NCI-H345 treated with DMSO at 0.1 percent for 48 hours (cell line): Measurements from ENCODE around the gene ATRNL1.

Experiments
- DNase-seq: peaks from one replicate; lab custom pipeline; 2025; ENCODE audit not compliant: unreplicated experiment; lab: John Stamatoyannopoulos, UW

ATRNL1 gene

GRCh38 chr10:115882021-115882420 lies 788.9 kb downstream of the ATRNL1 start:
- peak; percentile 58 for DNase-seq

DNA sequence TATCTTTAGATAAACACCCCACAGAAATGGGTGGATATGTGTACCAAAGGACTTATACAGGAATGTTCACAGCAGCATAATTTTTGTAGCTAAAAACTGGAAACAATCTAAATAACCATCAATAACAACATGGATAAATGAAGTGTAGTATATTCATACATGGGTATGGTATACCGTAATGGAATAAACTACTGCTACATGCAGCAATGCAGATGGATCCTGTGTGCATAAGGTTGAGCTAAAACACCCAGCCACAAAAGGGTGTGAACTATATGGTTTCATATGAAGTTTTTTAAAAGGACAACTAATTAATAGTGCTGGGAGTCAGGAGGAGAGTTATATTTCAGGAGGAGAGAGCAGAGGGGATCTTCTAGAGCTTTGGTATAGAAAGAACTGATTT lies 790.2 kb downstream of the ATRNL1 start:
- no peak for DNase-seq

DNA sequence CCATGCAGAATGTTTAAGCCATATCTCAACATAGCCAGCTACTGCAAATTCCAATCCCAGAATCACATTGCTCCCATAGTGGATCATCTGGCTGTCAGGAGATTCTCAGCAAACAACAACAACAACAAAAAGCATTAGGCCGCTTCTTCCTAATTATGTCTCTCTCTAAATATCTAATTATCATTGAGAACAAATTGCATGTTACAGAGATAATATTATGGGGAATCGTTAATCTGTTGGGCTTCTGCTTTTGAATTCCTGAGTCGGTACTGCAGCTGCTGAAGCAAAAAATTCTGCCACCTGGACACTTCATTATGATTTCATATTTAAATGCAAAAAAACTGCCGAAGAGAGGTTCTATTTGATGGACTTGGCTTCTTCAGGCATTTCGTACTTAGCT lies 791.2 kb downstream of the ATRNL1 start:
- no peak for DNase-seq

GRCh38 chr10:115895166-115895565 lies 802.0 kb downstream of the ATRNL1 start:
- no peak for DNase-seq

DNA sequence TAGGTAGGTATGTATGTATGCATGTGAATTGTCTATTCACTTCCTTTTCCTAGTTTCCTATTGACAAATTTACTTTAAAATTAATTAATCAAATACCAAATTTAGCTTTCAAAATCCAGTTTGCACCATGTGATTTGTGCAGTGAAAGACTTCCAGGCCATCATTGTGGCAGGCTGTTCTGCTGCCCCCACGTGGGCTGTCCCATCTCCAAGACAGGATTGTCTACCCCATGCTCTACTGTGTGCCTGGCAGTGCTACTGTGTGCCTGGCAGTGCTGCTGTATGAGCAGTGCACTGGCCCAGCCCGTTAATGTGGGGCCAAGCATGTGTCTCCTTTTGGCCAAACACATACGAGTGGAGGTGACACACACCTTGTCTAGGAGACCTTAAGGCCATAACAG lies 805.1 kb downstream of the ATRNL1 start:
- DNase-seq: no peak

GRCh38 chr10:115902596-115902995 lies 809.4 kb downstream of the ATRNL1 start:
- no peak for DNase-seq

GRCh38 chr10:115903207-115903606 lies 810.0 kb downstream of the ATRNL1 start:
- DNase-seq: no peak

DNA sequence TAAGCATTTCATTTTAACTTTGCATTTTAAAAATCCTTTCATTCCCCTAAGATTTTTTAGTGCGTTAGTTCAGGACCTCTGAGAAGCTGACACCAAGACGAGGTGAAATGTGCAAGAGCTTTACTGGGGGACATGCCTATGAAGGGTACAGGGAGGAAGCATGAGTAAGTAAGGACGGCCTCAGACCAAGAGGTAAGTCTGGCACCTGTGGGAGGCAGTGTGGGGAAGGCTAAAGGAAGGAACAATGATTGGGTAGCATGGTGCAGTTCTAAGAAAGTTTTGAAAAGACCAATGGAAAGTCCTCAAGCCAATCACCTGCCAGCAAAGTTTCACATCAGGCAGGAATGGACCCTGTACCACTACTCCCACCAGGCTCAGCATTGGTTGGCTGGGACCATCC lies 810.7 kb downstream of the ATRNL1 start:
- no peak for DNase-seq

DNA sequence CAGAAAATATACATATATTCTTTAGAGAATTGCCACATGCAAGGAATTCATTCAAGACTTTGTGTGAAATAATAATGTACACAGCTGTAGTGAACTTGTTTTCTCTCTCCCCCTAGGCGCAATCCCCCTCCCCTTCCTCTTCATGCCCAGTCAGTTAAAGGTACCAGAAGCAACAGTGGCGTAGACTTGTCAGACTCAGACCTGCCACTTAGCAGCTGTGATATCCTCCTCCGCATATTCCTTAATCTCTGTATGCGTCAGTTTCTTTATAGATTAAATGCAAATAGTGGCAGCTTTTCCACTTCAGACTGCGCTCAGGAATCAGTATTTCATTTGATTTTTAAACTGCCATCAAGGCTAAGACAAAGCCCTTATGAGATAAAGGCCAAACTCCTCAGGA lies 815.9 kb downstream of the ATRNL1 start:
- no peak for DNase-seq

DNA sequence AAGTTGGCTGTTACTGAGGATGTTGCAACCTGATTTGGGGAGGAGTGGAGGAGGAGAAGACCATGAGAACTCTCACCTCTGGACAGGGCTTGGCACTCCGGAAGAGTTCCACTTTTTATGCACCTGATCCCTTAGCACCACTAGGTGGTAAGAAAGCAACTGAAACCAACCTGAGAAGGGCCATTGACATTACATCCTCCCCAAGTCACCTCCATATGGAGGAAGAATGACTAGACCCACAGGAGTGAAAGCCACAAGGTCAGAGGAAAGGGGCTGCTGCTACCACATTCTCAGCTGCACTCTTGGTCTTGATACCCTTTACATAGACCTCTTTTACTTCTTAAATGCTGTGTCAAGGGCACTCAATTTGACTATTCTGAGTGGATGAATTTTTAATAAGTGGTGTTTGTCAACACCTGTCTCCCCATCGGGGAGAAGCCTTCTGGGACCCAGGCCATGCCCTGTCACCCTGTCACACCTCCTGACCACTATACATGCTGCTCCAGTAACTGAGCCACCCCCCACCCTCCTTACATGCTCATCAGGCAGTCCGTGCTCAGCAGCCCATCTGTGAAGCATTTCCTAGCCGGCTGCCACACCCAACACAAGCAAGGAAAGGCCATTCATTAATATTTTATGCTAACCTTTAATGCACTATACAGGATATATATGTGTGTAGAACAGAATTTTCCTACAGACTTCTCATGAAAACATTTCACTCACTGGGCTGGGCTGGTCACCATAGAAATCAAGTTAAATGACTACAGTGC lies 817.0 kb downstream of the ATRNL1 start:
- no peak for DNase-seq

DNA sequence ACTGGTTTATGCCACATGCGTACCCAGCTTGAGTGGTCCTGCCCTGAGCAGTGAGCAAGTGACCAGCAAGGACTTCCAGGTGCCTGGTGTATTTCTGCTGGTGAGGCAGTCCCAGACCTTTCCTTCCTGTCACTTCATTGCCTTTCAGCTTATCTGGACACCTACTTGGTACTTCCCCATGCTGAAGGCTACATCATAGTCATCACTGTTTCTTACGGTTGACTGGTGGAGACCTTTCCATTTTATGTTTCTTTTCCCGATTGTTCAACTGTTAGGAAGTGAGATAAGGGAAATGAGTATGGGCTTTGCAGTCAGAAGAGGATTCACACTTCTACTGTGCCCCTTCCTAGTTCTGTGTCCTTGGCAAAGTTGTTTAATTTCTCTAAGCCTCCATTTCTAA lies 821.3 kb downstream of the ATRNL1 start:
- no peak for DNase-seq

DNA sequence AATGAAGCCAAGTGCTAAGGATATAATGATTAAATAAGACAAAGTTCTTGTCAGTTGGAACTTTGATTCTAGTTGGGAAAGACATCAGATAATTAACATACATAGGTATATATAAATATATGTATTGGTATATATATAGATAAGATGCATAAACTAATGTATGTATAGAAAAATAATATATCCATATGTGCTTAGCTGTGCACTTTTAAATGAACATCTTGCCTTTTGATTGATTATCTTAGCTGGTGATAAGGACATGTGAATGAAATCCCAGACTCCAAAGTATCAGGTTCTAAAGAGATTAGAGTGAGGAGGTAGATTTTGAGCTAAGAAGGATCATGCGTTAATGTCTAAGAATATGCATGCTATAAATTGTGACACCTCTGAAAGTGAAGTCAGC lies 822.3 kb downstream of the ATRNL1 start:
- no peak for DNase-seq

DNA sequence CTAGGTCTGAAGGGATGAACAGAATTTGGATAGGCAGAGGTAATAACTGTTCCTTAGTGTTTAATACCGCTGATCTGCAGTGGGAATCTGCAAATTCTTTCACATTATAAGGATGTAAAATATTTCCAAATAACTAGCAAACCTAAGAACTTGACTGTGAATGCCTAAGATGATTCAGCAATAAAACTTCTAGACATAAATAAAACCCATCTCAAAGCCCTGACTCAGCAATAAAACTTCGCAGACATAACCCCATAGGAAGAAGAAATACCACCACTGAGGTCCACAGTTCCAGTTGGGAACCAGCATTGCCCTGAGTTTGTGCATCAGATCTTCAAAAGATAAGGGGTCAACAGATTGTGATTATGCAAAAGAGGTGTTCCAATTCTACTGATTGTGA lies 825.6 kb downstream of the ATRNL1 start:
- DNase-seq: no peak

- no peak for DNase-seq
These were observed 828.6 kb downstream of the ATRNL1 start for GRCh38 chr10:115921795-115922194.

- DNase-seq: no peak
These were observed 838.1 kb downstream of the ATRNL1 start for GRCh38 chr10:115931309-115931708.

- DNase-seq: no peak
These were observed 838.9 kb downstream of the ATRNL1 start for GRCh38 chr10:115932099-115932498.

- no peak for DNase-seq
These were observed 839.9 kb downstream of the ATRNL1 start for GRCh38 chr10:115933098-115933497.

DNA sequence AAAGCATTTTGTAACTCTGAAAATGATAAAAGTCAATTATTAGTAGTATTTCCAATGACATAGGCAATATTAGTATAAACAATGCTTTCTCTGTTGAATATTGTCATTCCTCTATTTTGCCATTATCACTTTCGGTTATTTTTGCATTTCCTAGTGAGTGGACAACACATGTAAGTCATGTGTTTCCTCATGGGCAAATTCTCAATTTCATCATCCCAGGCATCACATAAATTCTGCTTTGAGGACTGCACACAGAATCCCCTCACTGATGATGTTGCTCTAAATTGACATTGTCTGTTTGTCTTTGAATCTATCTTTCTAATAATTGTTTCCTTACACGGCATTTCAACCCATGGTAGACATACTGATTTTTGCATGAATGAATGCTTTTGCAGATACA lies 842.6 kb downstream of the ATRNL1 start:
- DNase-seq: no peak

- no peak for DNase-seq
These were observed 844.0 kb downstream of the ATRNL1 start for GRCh38 chr10:115936926-115937767.

GRCh38 chr10:115937768-115938056 lies 844.5 kb downstream of the ATRNL1 start:
- DNase-seq: peak; percentile 14

DNA sequence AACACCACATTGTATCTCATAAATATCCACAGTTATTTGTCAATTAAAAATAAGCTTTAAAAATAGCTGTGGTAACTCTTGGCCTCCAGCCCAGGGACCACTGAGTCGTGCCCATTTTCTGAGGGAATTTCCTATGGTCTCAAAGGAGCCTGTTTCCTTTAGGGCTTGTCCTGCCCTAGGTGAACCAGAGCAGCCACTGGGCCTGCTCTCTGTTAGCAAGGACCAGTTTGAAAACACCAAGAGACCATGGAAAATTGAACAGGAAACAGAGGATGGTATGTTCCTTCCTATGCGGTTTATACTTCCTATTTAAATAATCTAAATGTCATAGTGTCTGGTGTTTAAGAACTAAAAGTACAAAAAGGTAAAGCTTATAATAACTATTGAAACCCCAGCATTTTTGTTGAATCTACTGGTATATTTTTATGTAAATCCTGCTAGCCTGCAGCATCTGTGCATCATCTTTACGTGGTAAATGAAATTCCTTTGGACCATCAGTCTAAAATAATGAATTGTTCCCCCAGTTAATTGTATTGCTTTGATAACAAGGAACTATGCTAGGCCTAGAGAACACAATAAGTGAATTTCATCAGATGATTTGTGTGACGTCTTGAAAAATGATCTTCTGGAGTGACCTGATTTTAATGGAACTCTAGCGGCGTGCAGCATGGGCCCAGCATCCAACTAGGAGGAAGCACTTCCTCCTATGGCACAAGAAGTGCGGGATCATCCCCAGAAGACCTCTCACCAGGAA lies 846.1 kb downstream of the ATRNL1 start:
- DNase-seq: no peak

- no peak for DNase-seq
These were observed 848.2 kb downstream of the ATRNL1 start for GRCh38 chr10:115941361-115941771.
